Type B pancreatic cell (in vitro differentiated cells): ENCODE measurements around the gene RHOJ. TPM values are rescaled to one million over a fixed set of nuclear protein-coding genes. Genes with fewer than 3 reads are reported as not detected.

Experiments used
- DNase-seq: peaks from one replicate; pipeline ENCODE4 v3.0.0; 2021; ENCODE audit warnings: mixed read lengths; ENCODE audit not compliant: unreplicated experiment; ENCODE audit errors: extremely low spot score
- H3K27ac Mint-ChIP-seq: 2 replicates; pipeline ENCODE4 v1.8.0; 2021; ENCODE audit warnings: mild to moderate bottlenecking, mixed read lengths
- H3K27me3 Mint-ChIP-seq: 2 replicates; pipeline ENCODE4 v1.8.0; 2021; ENCODE audit warnings: mixed read lengths
- H3K36me3 Mint-ChIP-seq: 2 replicates; pipeline ENCODE4 v1.8.0; 2021; ENCODE audit warnings: mixed read lengths
- H3K4me1 Mint-ChIP-seq: one replicate; pipeline ENCODE4 v1.8.0; 2021; ENCODE audit warnings: mixed read lengths; ENCODE audit not compliant: unreplicated experiment
- H3K4me3 Mint-ChIP-seq: 2 replicates; pipeline ENCODE4 v1.8.0; 2021; ENCODE audit warnings: mild to moderate bottlenecking, mixed read lengths
- H3K9me3 Mint-ChIP-seq: 2 replicates; pipeline ENCODE4 v1.8.0; 2021; ENCODE audit warnings: mixed read lengths
- total RNA-seq: library from RNA; stranded (reverse); gene quantifications from 2 replicates; pipeline ENCODE4 v1.2.1, GENCODE V29; 2021; ENCODE audit warnings: low replicate concordance
- TF ChIP-seq, protein P1 (sequence below): fragments of 200-600 bp; sonication (generic); conservative IDR thresholded peaks from 2 replicates; pipeline ENCODE4 v1.5.0; 2021; ENCODE audit warnings: antibody characterized with exemption, mild to moderate bottlenecking

The RHOJ gene
- total RNA-seq, 1 donor from 2014 or later: 16.3 TPM

- peaks cover 5% of the 10 kb centered on the region for H3K9me3 Mint-ChIP-seq
- TF ChIP-seq, protein P1, sequence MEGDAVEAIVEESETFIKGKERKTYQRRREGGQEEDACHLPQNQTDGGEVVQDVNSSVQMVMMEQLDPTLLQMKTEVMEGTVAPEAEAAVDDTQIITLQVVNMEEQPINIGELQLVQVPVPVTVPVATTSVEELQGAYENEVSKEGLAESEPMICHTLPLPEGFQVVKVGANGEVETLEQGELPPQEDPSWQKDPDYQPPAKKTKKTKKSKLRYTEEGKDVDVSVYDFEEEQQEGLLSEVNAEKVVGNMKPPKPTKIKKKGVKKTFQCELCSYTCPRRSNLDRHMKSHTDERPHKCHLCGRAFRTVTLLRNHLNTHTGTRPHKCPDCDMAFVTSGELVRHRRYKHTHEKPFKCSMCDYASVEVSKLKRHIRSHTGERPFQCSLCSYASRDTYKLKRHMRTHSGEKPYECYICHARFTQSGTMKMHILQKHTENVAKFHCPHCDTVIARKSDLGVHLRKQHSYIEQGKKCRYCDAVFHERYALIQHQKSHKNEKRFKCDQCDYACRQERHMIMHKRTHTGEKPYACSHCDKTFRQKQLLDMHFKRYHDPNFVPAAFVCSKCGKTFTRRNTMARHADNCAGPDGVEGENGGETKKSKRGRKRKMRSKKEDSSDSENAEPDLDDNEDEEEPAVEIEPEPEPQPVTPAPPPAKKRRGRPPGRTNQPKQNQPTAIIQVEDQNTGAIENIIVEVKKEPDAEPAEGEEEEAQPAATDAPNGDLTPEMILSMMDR: no peak
These were observed 21.3 kb upstream of the RHOJ start for GRCh38 chr14:63182968-63183367.

DNA sequence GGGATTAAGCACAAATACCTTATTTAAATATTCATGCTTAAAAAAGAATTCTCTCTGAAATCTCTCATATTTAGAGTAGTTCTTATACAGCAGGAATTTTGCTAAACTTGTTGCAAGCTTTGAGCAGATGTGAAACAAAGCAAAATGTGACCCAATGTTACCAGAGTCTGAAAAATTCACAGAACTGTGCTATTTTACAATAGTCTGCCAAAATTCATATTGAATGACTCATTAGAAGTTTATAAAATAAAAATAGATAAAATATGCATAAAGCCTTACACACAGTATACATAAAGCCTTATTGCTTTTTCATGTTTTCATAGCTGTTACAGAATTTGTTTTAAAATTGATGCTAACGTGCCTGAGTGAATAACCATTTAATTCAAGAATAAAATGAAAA lies 17.8 kb upstream of the RHOJ start:
- TF ChIP-seq, protein P1: no peak
- no peak for DNase-seq
- Mint-ChIP-seq H3K27me3 (no peaks in the 10 kb centered on the region), H3K4me1 (no peaks in the 10 kb centered on the region), H3K4me3 (no peak overlapping the region), H3K9me3 (peaks cover 5% of the 10 kb centered on the region), H3K36me3 (no peaks in the 10 kb centered on the region), H3K27ac (no peak overlapping the region)

More at GRCh38 chr14:63182968-63183367, 21.3 kb upstream of the RHOJ start:
- Mint-ChIP-seq H3K4me1 (no peaks in the 10 kb centered on the region), H3K4me3 (no peak overlapping the region), H3K36me3 (no peaks in the 10 kb centered on the region), H3K27ac (no peak overlapping the region), H3K27me3 (no peaks in the 10 kb centered on the region)
- no peak for DNase-seq

DNA sequence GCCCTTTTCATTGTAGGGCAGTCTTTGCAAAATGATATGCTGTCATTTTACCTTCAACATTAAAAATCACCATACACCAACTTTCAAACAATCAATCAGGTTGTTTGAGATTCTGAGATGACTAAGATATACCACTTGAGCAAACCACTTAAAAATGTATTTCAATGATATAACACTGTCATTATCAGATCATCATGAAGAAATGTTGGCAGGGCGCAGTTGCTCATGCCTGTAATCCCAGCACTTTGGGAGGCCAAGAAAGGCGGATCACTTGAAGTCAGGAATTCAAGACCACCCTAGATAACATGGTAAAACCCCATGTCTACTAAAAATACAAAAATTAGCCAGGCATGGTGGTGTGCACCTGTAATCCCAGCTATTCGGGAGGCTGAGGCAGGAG lies 13.0 kb upstream of the RHOJ start:
- Mint-ChIP-seq H3K9me3 (no peaks in the 10 kb centered on the region), H3K27ac (no peak overlapping the region), H3K4me3 (no peak overlapping the region), H3K36me3 (no peaks in the 10 kb centered on the region), H3K27me3 (no peaks in the 10 kb centered on the region), H3K4me1 (no peaks in the 10 kb centered on the region)
- no peak for DNase-seq
- TF ChIP-seq, protein P1: no peak

DNA sequence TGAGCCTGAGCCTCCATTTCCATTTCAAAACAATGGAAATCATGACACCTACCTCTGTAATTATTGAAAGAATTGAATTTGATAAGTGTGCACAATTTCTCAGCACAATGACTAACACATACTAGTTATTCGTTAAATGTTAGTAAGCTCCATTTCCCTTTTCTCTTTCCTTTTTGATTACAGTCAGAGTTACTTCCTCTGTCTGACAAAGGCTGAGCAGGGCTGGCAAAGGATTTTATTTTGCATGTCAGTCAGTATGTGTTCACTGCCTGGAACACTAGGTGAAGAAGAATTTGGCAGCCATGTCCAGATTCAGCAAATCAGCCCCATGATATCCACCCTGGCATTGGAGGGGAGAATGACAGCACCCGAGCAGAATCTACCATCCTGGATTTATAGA lies 12.2 kb upstream of the RHOJ start:
- H3K27ac Mint-ChIP-seq: no peak overlapping the region
- DNase-seq: no peak
- H3K4me3 Mint-ChIP-seq: no peak overlapping the region
- no peaks in the 10 kb centered on the region for H3K9me3 Mint-ChIP-seq
- no peaks in the 10 kb centered on the region for H3K36me3 Mint-ChIP-seq
- TF ChIP-seq, protein P1: no peak
- H3K4me1 Mint-ChIP-seq: no peaks in the 10 kb centered on the region
- no peaks in the 10 kb centered on the region for H3K27me3 Mint-ChIP-seq

DNA sequence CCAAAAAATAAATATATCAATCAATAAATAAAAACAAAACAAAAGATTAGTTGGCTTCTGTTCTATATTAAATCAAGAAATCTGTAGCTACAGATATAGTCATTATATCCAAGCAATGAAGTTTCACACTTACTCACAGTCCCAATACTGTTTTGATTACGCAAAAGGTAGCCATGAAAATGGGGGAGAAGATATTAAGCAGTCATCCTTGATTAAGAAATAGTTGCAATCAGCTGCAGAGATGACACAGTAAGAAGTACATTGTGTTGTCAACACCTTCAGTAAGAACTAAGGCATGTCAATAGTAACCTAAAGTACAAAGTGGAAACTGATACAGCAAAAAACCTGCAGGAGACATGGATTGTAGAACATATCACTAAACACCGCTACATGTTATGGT lies 11.0 kb upstream of the RHOJ start:
- Mint-ChIP-seq H3K4me3 (no peak overlapping the region), H3K9me3 (no peaks in the 10 kb centered on the region), H3K27me3 (no peaks in the 10 kb centered on the region), H3K4me1 (no peaks in the 10 kb centered on the region), H3K36me3 (no peaks in the 10 kb centered on the region), H3K27ac (no peak overlapping the region)
- no peak for DNase-seq
- TF ChIP-seq, protein P1: no peak
